Prostate gland (tissue), 2 donors: ENCODE measurements around the gene HSPG2.

Source experiments
- POLR2A ChIP-seq: fragments of 450-650 bp; IDR thresholded peaks from one replicate; pipeline ENCODE4 v1.6.1; 2016; ENCODE audit warnings: antibody characterized with exemption, mild to moderate bottlenecking
- TF ChIP-seq, protein P1 (sequence below), 4 experiments: fragments of 200-600 bp in 2 of 4; fragments of 450-650 bp in 2 of 4; sonication (generic) in 2 of 4; IDR thresholded peaks; 1 replicate in 3 of 4; 2 replicates in 1 of 4; pipeline ENCODE4 v1.5.1; 2016 to 2019; ENCODE audit warnings: antibody characterized with exemption in 4 of 4, mild to moderate bottlenecking in 2 of 4, moderate library complexity in 2 of 4

DNA sequence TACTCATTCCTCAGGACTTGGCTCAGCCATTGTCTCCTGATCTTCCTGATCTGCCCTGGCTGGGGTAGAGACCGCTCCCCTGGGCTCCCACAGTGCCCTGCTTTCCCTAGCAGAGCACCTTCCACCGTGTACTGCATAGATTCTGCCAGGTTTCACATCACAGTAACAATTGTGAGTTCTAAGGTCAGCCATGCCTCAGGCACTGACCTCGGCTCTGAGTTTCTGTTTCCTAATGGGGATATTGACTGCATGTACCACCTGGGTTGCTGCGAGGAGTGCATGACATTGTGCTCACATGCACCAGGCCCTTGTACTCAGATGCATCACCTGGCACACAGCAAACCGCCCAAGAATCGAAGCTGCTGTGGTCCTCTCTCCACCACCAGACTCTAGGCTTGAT lies 46.0 kb downstream of the HSPG2 start:
- TF ChIP-seq, protein P1, sequence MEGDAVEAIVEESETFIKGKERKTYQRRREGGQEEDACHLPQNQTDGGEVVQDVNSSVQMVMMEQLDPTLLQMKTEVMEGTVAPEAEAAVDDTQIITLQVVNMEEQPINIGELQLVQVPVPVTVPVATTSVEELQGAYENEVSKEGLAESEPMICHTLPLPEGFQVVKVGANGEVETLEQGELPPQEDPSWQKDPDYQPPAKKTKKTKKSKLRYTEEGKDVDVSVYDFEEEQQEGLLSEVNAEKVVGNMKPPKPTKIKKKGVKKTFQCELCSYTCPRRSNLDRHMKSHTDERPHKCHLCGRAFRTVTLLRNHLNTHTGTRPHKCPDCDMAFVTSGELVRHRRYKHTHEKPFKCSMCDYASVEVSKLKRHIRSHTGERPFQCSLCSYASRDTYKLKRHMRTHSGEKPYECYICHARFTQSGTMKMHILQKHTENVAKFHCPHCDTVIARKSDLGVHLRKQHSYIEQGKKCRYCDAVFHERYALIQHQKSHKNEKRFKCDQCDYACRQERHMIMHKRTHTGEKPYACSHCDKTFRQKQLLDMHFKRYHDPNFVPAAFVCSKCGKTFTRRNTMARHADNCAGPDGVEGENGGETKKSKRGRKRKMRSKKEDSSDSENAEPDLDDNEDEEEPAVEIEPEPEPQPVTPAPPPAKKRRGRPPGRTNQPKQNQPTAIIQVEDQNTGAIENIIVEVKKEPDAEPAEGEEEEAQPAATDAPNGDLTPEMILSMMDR (IDR thresholded peaks at IDR 0.05), result no peak
- no peak for TF ChIP-seq POLR2A
